Heart left ventricle (tissue), 13 donors: ENCODE data around the gene KIF5C.

ENCODE experiments used
- CTCF ChIP-seq, 12 donors: fragments of 200-600 bp; sonication (generic) in 4 of 12; IDR thresholded peaks; one replicate each; pipeline versions ENCODE4 v1.5.0 to v1.8.0; 2018 to 2022; ENCODE audit warnings: antibody characterized with exemption in 12 of 12, mild to moderate bottlenecking in 5 of 12
- POLR2A ChIP-seq, 2 donors: fragments of 450-650 bp; IDR thresholded peaks; one replicate each; pipeline ENCODE4 v1.6.1; 2017; ENCODE audit warnings: antibody characterized with exemption in 2 of 2, mild to moderate bottlenecking in 2 of 2, moderate library complexity in 2 of 2
- donor health status: ischemic (EF 13 %, LVEDD 7.1; RV severe dilation, severe dysfunction).
- donor health status: DM: no; HTN: yes; CAD: no.
- donor health status: DM: no; HTN: no; CAD: no.
- donor health status: ischemic (EF 25% LVEDD 6.9; RV normal size, moderate dysfunction).
- donor health status: ischemic (EF 25% LVEDD 5.7; RV mildly dilated, moderate dysfunction).
- donor health status: ischemic (EF 35%, LVEDD 5.7; RV mildly dilated, moderate dysfunction).
- donor health status: nonischemic (EF 11% LVEDD 7.7; RV severe dilation, severe dysfunction).
- donor health status: DM: yes; HTN: yes; CAD: no.
- donor health status: PGD.
- donor health status: ischemic (EF 29% LVEDD 5.4; RV normal size, mild dysfunction).
- donor health status: nonischemic (EF 23%, LVEDD 6.1; RV moderate dilation, normal function).

- TF ChIP-seq CTCF (IDR thresholded peaks at IDR 0.05) (peak; percentile 33 to 60 (median 55)), POLR2A (IDR thresholded peaks at IDR 0.05) (no peak)
These were observed 51.4 kb downstream of the KIF5C start for GRCh38 chr2:148926291-148926961.
